CD4-positive, alpha-beta T cell treated with Interleukin-17A for 4 hours (primary cell): ENCODE data around the gene ABCC10.
"Not testable (repeated sequence)": the region's sequence is repeated elsewhere in the genome, so short reads cannot be mapped to it uniquely, and the experiment has no call there.

Experiments
- DNase-seq: peaks from one replicate; pipeline ENCODE4 v3.0.0-alpha.2; 2020; ENCODE audit warnings: mixed read lengths

ABCC10 gene

DNA sequence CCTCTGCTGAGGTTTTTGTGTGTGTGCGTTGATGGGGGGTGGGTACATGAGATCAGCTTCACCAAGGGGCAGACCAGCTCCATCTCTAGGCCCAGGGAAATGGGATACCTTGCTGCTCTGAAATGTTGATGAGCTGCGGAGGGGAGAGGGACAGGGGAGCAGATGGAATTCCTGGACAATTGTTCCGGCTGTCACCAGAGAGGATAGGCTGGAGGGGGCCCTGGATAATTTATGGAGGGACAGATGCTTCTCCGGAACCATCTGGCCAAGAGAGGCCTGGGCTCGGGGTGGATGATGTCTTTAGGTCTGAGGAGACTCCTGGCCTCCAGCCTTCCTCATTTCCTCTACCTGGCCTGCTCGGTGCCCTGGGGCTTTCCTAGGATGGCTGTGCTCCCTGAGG, 48.2 kb downstream of the ABCC10 start:
- no peak for DNase-seq

DNA sequence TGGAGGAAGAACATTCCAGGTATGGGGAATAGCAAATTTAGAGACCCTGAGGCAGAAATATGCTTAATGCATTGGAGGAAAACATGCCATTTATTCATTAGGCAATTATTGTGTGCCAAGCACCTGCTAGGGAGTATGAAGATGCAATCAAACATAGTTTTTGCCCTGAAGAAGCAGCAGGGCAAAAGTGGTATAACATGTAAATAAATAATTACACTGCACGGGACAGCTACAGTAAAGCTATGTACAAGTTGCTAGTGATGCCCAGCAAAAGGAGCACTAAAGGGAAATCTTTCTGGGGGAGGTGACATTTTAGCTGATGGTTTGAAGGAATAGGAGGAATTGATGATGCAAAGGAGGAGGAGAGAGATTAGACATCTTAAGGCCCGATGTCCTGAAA, 49.4 kb downstream of the ABCC10 start:
- no peak for DNase-seq

DNA sequence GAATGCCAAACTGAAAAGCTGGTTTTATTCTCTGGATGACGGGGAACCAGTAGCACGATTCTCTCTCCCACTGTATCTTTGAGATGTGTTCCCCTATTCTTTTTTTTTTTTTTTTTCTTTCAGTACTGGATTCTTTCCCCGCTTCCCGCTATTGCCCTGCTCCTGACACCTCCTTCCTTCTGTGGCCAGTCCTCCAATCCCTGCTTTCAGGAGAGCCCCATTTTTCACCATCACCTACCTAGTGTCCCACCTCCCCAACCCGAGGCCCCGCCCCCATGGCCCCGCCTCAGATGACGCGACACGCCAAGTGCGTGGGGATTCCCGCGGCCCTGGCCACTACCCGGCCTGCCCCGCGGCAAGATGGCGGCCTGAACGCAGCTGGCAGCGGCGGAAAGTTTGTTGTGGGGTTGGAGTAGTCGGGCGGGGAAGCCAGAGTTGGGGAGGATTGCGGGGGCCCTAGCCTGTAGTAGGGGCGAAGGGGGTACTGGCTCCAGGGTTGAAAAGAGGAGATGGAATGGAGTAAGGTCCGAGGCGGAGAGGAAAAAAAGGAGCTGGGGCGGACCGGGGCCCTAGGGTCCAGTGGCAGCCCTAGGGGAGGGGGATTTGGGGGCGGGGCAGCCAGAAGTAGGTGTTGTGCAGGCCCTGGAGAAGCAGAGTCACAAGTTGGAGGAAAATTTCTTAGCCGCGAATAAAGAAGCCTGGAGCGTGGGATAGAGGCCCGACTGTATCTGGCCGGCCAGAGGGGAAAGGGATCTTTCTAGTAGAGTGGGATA, 50.1 kb downstream of the ABCC10 start, which contains the start of gene TJAP1:
Gene TJAP1 (plus strand): TSS at position 336 of the 773 bp plus-strand sequence. CDS start 21,432 bp downstream, outside the sequence.
- DNase-seq = peak; percentile 99

DNA sequence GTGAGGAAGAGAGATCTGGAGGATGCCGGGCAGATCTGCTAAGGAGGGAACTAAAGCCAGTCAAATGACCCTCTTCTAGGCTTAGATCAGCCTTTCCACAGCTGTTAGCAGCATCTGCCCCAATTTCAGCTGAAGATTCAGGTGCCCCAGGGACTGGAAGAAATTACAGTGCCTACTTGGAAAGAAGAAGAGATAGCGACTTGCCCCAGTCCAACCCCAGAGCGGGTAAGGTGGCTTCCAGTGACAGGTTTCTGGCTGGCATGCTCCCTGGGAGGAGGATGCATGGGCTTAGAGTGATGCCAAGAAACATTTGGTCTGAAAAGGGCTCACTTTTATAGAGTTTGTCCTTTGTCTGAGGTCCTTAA, 50.6 kb downstream of the ABCC10 start:
- no peak for DNase-seq

DNA sequence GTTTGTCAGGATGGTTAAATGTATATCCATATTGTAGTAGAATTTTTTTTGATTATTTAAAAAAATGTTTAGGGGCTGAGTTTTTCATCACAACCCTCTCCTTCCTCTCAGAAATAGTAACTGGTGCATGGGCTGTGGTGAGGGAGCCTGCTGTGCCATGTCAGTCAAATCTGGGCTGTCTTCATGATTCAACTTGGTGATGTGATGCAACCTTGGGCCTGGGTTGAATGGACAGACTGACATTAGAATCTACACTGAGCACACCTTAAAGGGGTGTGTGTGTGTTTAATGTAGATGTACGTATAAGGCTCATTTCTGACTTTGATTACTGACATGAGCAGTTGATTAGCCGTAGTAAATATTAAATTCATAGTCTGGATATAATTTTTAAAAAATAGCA, 53.7 kb downstream of the ABCC10 start:
- DNase-seq = no peak

DNA sequence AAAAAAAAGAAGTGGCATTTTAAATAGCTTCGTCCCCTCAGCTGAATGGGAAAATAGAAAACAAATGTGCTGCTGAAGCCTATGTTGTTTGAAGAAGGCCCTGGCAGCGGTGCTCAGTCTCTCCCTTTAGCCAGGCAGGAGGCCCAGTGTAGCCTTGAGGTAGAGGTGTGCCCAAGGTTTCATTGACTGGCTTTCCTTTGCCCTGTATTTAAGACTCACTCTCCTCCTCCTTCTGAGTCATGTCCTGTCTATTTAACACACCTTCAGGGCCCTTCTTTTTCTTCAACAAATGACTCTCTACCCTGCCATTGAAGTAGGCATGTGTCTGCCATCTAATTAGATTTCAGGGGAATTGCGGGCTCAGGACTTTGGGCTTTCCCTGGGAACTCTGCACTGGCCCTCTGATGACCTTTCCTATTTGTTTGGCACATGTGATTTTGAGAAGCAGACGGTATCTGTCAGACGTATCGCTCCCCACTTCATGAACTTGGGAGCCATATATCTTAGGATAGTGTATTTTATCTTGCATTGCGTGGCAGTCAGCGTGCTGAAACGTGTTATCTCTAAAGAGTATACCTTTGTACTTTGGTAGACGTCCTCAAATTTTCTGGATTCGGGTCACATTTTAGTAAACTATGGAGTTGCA, 54.4 kb downstream of the ABCC10 start:
- DNase-seq = no peak

DNA sequence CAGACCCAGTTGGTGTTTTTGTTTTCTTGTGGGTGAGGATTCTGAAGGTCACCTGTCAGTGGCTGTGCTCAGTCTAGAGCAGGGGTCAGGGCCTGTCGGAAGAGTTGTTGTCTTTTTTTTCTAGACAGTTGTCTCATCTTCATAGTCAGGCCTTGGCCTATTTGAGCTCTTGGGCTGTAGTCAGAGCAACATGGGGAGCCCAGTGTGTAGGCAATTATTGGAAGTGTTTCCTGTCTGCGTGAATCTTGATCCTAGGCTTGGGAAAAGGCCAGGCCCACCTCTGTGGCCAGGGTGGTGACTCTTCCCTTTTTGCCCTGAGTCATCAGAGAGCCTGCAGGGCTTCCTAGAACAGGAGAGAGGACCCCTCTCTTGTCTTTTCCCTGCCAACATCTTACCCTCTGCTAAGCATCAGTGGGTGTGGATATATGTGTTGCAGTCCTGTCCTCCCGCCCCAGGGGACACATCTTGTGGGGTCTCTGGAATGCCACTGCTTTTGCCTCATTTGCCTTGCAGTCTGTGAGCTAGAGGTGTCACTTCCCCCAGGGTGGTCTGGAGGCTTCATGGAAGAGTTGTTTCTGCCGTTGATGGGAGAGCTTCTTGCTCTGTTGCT, 61.4 kb downstream of the ABCC10 start:
- DNase-seq = no peak

DNA sequence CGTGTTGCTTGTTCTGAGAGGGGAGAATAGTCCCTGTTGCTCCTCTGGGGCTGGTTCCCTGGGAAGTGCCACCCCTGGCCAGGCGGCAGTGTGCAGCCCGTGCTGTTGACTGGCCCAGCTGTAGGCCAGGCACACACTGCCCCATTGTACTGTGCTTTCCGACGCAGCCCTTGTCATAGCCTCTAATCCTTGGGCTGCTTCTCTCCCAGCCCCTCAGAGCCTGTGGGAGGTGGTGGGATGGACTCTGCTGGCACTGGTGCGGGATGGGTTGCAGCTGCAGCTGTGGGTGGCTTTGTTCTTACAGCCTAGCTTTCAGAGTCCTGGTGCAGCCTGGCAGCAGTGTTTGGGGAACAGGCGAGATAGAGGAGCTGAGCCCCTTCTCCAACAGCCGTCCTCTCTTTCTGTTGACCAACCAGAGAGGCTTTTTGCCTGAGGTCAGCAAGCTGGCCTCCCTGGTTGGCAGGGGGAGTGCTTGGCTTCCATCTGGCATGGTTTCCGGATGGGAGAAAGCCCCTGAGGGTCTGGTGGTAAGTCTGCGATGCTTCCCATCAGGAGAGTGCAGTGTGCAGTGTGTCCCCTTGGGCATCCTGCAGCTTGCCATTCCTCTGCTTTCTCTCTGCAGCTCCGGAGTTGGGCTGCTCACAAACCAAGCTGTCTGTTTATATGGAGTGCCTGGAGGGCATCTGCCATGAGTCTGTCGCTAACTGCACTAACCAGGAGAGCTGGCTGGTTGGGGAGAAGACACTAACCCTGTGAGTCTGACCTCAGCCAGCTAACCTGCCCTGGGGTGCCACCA, 62.1 kb downstream of the ABCC10 start:
- DNase-seq = no peak

DNA sequence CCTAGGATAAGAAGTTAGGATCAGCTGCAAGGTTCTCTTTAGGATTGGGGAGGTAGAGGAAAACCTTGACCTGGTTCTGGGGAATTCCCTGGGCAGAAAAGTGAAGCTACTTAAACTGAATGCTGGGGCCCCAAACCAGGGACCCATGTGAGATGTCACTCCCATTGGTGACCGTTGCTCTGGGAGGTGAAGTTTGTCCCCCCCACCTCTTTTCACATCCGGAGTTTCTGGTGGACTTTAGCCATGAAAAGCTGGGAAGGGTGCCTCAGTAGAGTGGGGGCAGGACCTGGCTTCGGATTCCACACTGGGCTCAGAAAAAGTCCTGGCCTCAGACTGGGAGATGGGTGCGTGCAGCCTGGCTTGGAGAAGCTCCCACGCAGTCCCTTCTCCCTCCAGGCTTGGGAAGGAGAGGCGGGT, 63.2 kb downstream of the ABCC10 start:
- no peak for DNase-seq

DNA sequence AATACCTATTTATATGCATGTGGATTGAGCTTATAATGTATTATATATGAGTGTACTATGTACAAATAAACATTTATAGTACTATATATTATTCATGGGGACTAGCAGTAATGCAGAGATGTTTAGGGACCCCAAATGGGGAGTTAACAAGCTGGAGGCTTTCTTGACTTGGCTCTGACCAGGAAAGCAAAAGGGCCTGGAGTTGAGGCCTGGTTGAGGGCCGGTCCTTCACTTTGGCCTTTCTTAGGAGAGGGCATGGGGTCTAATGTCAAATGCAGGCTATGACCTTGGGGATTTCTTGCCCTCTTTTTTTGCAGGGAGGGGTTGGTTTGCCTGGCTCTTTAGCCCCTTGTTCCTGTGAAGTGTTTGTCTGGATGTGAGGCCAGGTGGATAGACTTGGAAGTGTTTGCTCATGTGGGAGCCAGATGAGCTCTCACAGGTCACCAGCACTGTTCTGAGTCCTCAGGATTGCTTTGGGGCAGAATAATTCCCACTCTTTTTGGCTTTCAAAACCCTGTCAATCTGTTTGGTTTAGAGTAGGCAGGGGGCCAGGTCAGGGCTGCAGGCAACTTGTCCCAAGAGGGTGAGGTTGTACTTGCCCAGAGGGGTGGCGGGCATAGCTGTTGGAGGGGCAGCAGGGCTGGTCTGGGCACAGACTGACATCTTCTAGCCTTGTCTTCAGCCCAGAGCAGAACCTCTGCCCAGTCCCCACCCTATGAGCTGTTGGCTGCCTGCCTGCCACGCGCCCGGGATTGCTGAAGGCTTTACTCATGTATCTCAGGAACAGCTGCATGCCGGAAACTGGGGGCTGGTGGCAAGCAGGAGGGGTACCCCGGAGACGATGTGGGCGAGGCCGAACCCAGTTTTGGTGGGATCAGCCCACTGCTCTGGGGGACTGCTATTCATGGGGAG, 64.7 kb downstream of the ABCC10 start:
- DNase-seq = no peak

DNA sequence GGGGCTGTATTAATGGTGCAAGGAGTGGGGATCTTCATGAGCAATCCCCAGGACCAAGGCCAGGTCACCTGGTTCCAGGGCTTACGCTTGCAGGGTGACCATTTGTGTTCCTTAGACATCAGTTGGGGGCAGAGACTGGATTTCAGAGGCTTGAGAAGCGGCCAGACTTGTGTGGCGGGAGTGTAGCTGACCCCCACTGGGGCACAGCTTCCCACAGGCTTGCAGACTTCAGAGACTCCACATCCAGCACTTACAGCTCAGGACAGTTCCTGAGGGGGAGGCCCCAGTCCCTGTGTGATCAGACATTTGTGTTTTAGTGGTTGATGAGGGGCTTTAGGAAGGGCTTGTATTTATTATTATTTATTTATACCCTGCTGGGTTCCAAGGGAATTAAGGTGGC, 65.3 kb downstream of the ABCC10 start:
- no peak for DNase-seq

DNA sequence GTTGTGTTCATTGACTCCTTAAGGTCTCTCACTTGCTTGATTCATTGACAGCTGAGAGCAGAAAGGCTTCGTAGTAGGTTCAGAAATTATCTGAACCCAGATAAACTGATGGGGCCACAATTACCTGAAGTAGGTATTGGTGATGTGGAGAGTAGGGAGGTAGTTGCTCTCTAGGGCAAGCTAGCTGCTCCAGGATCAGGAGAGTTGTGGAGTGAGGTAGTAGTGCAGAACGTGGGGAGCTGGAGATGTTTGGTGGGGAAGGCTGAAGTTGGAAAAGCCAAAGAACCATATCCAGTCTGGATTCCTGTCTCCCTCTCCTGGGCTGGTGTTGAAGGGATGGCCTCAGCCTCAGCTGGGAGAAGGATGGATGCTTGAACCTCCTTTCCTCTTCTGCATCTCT, 65.9 kb downstream of the ABCC10 start:
- no peak for DNase-seq

DNA sequence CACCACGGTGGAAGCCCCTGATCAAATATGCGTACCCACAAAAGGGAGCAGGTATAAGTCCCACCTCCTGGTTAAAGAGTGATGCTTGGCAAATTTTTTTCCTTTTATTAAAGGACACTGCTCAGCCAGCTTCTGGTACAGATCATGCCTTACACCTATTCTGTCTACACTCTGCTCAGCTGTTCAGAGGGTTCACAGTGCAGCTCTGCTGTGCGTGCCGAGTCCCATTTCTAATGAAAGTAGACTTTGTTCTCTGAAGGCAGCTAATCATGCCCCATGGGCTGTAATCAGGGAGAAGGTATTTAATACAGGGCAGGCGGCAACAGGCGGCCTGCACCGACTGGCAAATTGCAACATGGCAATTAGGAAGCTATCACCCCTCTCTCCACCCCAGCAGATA, 66.5 kb downstream of the ABCC10 start:
- DNase-seq = no peak

DNA sequence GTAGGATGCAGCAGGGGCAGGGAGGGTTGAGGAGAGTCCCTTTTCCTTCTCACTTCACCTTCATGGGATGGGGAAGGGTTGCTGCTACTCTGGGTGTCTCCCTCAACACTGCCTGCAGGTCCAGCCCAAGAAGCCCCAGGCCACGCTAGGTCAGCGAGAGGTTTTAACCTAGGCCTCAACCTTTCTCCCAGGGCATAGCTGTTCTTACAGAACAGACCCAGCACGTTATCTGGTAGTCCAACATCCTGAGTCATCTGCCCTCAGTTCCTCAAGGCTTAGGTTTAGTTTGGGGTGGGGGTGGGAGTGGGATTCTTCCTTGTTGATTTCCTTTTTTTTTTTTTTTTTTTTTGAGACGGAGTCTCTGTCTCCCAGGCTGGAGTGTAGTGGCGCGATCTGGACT, 67.0 kb downstream of the ABCC10 start:
- no peak for DNase-seq

DNA sequence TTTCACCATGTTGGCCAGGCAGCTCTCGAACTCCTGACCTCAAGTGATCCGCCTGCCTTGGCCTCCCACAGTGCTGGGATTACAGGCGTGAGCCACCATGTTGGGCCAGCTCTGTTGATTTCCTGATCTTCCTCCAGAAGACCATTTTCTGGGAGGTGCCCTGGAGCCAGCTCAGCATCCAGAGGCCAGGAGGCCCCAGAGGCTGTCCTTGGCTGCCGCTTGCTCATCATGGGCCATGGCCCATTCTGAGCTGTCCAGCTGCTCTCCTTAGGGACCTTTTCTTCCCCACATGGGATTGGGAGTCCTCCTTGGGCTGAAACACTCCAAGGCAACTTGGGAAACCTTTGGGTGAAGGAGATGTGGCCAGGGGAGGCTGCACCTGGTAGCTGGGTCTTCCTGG, 67.4 kb downstream of the ABCC10 start:
- DNase-seq = no peak

DNA sequence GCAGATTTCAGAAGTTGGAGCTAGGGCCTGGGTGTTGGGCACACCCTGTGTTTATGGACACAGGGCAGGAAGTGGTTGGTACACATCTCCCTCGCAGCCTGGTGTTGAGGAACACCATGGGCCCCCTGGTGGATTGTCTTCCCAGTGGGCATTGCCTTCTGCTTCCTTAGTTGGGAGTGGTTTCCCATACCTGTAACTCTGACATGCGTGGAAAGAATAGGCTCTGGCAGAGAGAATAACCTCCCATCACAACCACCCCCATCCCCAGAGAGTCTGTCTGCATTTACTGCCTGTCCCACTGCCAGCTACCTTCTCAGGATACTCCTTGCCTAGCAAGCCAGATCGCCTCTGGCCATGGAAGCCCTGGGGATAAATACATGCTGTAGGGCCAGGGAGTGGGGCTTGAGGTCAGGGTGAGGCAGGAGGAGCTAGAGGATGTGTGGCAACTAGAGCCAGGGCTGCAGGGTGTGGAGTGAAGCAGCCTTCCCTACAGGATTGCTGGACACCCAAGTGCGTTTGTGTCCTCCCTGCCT, 68.1 kb downstream of the ABCC10 start:
- peak; percentile 51 for DNase-seq

DNA sequence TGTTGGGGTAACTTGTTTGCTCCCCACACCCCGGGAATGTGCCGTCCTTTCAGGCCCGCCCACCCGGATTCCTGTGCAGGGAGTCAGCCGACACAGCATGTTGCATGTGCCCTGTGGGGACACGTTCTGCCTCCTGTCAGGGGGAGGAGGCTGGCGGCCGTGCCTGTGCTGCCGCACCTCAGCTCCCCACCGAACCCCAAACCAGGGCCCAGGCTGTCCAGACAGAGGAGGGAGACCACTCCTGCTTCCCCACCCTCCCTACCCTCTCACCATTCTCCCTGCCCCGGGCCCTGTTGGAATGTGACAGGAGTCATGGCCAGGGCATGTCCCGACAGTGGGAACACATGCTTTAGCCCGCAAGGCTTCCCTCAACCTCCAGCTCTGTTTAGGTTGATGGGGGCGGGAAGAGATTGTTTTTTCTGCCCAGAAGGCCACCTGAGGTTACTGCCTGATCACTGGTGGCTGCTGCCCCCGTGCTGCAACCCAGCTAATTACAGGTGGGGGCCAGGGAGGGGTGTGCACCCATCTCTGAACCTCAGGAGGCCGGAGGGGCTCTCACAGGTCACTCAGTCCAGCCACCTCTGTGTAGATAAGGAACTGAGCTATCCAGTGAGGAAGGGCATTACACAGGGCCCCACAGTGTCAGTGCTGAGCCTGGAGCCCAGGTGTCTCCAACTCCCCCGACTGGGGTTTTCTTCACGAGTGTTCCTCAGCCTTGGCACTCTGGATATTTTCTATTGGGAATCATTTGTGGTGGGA, 69.2 kb downstream of the ABCC10 start:
- DNase-seq = peak; percentile 31

DNA sequence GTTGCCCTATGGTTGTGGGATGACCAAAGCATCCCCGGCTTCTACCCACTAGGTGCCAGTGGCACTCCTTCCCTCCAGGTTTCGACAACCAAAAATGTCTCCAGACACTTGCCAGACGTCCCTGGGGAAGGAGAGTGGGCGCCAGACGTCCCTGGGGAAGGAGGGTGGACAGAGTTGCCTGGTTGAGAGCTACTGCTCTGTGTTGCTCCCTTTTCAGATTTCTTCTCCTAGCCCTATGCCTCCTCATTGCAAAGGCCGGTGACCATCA, 69.7 kb downstream of the ABCC10 start:
- DNase-seq = no peak

DNA sequence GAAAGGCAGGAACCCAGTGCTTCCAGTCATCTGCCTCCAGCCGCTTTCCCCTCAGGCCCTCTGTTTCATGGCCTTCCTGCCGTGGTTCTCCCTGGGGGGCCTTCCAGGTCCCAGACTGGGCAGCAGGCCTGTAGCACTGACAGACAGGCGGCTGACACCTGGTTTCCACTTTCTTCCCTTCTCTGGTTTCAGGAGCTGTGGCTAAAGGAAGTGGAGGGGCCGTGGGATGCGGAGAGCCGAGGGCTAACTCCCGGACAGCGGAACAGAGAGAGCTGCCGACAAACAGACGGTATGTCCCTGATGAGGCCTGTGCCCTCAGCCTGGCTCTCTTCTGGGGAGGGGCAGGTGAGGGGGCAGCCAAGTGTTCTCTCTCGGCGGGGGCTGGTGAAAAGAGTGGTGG, 70.3 kb downstream of the ABCC10 start:
- no peak for DNase-seq

DNA sequence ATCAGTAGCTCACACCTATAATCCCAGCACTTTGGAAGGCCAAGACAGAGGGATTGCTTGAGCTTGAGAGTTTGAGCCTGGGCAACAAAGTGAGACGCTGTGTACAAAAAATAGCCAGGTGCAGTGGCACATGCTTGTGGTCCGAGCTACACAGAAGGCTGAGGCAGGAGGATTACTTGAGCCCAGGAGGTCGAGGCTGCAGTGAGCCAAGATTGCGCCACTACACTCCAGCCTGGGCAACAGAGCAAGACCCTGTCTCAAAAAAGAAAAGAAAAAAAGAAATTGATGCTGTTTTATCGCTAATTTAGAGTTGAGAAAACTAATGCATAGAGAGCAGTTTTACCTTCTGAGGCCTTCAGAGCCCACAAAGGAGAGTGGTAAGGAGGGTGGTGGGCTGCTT, 71.0 kb downstream of the ABCC10 start:
- DNase-seq = not testable (repeated sequence)

DNA sequence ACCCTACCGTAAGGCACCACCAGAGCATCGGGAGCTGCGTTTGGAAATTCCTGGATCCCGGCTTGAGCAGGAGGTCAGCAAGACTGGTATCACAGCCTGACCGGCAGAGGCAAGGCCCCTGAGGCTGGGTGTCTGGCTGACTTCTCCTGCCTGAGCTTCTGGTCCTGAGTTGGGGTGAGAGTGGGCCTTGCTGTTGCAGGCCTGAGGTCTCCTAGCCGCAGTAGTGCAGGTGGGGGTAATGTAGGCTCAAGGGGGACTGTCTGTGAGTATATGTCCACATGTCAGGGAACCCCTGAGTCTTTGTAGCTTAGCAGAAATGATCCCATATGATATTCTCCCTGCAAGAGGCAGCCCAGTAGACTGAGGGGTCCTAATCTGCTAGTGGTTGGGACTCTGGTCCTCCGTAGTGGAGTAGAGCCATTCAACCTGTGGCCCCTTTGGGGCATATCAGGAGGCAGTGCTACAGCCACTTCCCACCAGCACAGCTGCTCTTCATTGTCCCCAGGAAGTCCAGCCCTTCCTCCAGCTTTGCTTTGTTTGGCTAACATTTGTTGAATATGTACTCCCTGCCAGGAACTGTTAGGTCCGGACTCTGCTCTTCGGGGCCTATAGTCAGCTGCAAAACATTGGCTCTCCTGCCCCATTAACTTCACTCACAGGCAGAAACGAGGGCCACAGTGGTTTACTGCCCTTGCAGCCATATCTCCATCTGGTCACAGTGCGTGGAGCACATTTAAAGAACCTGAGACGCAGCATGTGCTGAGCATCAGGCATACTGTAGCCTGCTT, 71.9 kb downstream of the ABCC10 start:
- DNase-seq = no peak
